Posterior cingulate gyrus (tissue), 11 donors: ENCODE results near the gene PPP2R2C.
A peak's percentile ranks its signal among the peaks of the same experiment; 100 is the strongest.

ENCODE experiments used
- DNase-seq, 10 donors: peaks; one replicate each; pipeline versions ENCODE4 v3.0.0 to v3.0.0-alpha.2; 2020 to 2021; ENCODE audit warnings: mixed read lengths in 3 of 10
- intact Hi-C: fragments of 100-400 bp; cut with DNase I; formaldehyde crosslinking; loops from one replicate; pipeline ENCODE4 v1.15.1; 2023

PPP2R2C gene

DNA sequence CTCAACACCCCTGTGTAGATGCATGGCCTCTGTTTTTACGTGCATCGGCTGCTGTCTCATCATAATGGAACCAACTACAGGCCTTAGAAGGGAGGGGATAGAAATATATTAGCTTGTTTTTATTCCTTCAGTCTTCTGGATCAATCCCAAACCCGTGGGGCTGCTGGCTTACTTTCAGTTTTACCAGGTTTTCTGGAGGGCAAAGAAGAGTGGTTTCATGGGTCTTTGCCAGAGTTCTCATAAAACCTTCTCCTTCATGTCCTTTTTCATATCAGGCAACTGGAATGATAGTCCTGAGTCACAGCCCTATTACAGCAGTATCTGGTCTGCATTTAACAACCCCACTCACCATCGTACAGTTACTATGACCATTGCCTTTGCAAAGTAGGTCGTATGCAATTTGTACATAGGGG, 34.6 kb downstream of the PPP2R2C start:
- intact Hi-C loops = no loop called here
- no peak for DNase-seq

GRCh38 chr4:6435010-6435409, 37.4 kb downstream of the PPP2R2C start:
- DNase-seq = no peak
- intact Hi-C loops = no loop called here

GRCh38 chr4:6430927-6431326, 41.5 kb downstream of the PPP2R2C start:
- peak in 3 of 10 donors; percentile 29 to 67 (median 63) for DNase-seq
- intact Hi-C loops = no loop called here

DNA sequence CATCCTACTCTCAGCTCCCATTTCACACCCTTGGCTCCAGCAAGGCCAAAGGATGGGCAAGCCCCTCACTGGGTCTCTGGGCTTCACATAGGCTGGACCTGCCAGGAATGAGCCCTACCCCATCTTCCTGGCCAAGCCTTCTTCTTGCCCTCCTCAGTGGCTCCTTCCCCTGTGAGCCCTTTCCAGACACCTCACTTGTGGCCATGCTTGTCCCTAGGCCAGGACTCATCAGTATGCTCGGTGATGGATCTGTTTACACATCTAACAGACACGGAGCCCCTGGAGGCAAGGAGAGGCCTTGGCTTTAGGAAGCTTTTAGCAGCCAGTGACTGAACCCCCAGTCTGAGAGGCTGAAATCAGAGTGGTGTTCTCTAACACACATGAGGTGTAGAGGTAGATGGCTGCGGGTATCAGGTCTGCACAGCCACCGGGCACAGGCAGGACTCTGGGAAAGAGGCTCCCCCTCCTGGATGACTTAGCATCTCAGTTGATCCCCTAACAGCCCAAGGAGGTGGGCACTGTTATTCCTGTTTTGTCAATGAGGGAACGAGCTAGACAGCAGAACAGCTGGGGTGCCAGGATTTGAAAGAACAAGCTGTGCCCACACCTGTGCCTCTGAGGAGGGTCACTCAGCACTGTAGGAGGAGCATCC, 44.8 kb downstream of the PPP2R2C start:
- peak in 3 of 10 donors; percentile 71 to 89 (median 82) for DNase-seq
- intact Hi-C loops = no loop called here

- intact Hi-C loops = no loop called here
These were observed 45.6 kb downstream of the PPP2R2C start for GRCh38 chr4:6426571-6427438.

DNA sequence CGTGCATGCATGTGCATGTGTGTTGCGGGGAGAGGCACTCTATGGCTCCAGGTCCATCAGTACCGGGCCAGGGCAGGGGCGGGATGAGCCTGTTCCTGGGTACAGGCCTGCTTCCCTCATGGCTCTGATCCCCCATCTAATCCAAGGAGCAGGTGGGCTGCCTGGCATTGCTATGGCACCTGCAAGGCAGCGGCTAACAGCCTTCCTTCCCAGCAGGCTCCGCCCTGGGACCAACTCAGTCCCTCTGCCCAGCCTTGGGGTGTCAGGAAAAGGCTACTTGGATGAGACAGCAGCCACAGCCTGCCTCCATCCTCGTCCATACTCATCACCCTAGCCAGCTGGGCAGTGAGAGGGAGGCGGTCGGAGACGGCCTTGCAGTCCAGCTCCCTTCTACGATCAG, 46.5 kb downstream of the PPP2R2C start:
- intact Hi-C loops = no loop called here
- peak in 2 of 10 donors; percentile 79 to 82 for DNase-seq

More at GRCh38 chr4:6426571-6427438, 45.6 kb downstream of the PPP2R2C start:
- DNase-seq = peak in 3 of 10 donors; percentile 54 to 85 (median 65)

DNA sequence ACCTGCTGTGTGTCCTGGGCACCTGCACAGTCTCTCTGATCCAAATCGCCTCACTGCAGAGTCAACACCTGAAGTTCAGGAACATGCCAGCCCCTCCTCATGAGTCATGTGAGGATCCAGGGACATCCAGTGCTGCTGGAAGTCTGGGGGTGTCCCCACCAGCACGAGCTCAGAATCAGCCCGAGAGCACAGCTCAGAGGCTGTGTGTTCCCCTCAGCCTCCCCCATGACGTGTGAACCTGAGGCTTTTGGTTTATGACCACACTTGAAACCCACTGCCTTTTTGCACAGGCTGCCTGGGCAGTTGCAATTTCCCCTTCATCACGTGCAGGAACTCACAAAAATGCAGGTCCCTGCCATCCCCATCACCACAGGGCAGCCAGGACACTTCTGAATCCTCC, 47.1 kb downstream of the PPP2R2C start:
- intact Hi-C loops = no loop called here
- DNase-seq = peak in 2 of 10 donors; percentile 63 to 73

DNA sequence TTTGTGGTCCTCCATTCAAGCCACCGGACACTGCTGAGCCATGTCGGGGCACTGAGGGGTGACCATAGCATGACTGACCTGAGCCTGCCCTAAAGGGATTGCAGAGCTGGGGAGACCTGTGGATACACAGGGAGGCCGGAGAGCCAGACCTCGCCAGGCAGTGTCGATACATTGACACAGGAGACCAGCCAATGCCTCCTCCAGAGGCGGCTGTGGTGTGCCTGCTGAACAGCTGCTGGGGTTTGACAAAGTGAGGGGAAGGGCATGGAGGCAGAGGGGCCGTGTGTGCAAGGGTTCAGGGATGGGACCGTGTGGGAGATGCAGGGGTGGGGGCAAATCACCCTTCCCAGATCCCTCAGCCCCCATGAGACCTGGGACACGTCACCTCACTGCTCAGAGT, 48.0 kb downstream of the PPP2R2C start:
- intact Hi-C loops = no loop called here
- DNase-seq = peak in 1 of 10 donors; percentile 65

DNA sequence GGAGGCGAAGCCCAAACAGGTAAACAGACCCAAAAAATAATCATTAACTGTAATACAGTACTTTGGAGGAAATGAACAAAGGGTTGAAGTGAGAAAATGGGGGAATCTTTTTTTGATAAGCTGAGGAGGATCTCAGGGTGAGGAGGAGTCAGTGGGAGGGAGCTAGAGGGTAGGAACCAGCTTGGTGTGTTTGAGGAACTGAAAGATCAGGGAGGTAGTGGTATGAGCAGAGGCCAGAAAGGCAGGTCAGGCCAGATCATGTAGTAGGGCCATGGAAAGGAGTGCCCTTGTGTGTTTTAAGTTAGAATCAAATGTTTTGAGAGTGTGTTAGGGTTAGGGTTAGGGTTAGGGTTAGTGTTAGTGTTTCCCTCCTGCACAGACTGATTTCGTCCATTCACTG, 48.8 kb downstream of the PPP2R2C start:
- intact Hi-C loops = no loop called here
- DNase-seq = no peak

DNA sequence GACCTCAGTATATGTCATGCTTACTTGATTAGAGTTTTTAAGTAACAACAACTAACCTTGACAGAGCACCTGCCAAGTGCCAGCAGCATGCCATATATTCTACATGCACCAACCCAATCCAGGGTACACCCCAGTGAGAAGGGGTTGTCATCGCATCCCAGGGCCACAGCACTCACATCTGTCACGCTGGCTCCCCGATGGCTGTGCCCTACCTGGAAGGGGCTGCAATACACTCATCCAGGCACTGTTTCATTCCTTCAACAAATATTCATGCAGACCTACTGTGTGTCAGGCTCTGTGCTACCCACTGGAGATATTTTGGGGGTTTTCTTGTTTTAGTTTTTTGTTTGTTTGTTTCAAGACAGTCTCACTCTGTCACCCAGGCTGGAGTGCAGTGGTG, 49.5 kb downstream of the PPP2R2C start:
- intact Hi-C loops = no loop called here
- DNase-seq = peak in 1 of 10 donors; percentile 29

GRCh38 chr4:6422105-6422504, 50.3 kb downstream of the PPP2R2C start:
- DNase-seq = no peak
- intact Hi-C loops = no loop called here

DNA sequence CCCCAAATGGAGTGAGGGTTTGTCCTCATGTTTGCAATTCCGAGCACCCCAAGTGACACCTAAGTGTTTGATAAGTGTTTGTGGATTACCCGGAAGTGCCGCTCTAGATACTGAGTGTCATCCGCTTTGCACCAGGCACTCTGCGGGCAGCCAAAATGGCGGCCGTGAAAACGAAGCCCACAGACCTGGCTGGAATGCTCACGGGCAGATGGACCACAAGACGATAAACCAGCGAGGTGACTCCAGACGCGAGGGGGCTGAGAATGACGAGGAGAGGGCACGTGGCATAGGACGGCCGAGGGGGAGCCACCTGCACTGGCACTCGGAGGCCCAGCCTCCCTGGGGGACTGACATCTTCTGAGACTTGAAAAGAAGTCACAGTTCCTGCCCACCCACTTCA, 51.0 kb downstream of the PPP2R2C start:
- intact Hi-C loops = no loop called here
- peak in 1 of 10 donors; percentile 66 for DNase-seq

DNA sequence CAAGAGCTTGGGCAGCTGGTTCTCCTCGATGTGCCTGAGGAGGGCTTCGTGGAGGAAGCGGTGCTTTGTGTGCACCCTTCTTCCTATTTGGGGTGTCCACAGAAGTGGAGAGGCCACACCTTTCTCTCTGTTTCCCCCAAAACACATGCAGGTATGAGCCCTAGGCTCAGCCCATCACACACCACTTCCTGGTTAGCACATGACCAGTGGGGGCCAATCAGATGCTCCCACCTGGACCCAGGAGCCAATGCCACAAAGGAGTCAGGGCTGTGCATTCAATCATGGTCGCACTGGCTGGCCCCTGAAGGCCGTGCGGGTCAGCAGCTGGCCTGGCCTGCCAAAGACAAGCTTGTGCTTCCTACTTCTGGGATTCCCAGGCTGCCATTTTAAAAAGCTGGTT, 51.4 kb downstream of the PPP2R2C start:
- intact Hi-C loops = no loop called here
- DNase-seq = peak in 1 of 10 donors; percentile 52

DNA sequence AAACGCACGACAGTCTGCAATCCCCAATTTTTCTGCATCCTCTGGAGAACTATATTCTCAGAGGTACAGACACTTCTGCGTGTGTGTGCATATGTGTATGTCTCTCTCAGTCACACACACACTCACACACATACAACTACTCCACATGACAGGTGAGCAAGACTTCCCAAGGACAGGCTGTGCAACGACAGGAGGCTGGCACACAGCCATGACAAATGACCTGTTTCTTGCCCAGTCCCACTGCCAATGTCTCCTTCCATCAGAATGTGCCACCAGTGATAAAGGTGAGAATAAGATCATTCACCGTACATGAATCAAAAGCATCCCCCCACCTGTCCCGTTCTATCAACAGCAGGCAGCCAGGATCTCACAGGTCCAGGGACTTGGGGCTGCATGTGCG, 52.4 kb downstream of the PPP2R2C start:
- intact Hi-C loops = no loop called here
- DNase-seq = peak in 1 of 10 donors; percentile 53

GRCh38 chr4:6419452-6420028, 52.9 kb downstream of the PPP2R2C start:
- peak in 7 of 10 donors; percentile 48 to 93 (median 62) for DNase-seq
- intact Hi-C loops = no loop called here

DNA sequence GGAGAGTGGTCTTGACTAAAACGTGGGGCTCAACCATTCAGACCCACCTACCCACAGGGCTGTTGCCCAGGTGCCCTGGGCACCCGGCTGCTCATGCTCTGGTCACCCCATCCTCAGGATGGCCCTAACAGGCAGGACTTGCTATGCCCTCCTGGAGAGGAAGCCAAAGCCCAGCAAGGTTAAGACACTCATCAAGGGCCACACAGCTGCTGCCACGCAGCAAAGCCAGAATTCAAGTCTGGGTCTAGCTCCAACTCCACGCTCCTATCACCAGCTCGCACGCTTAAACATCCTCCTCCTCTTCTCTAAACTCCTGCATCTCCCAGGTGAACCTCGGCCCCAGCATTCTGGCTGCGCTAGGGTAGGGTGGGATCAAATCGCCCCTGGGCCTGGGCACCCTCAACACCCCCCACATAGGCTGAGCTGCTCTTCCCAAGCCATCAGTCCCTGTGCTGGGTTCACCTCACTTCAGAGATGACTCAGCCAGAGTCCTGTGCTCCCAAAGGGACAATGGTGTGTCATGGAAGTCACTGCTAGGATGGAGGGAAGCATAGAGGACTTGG, 54.1 kb downstream of the PPP2R2C start:
- intact Hi-C loops = no loop called here
- peak in 1 of 10 donors; percentile 43 for DNase-seq

DNA sequence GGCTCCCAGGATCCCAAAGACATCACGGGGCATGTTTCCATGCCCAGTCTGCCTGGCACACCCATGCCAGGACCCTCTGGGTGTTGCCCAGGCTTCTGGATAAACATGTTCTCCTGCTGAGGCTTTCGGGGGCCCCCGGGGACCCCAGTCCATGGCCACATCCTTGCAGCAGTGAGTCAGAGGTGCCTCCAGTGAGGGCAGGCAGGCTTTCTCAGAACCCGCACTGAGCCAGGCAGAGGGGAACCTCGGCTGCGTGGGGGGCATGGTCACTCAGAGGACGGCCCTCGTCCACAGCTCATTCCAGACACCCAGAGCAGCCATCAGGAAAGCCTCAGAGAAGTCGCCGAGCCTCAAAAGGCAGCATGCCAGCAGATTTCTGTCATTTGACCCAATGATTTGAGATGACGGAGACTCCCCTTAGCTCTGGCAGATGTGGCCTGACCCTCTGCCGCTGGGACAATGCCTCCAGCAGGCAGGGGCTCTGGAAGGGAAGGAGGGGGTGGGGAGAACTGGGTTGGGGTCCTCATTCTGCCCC, 54.8 kb downstream of the PPP2R2C start:
- peak in 1 of 10 donors; percentile 50 for DNase-seq
- intact Hi-C loops = no loop called here

DNA sequence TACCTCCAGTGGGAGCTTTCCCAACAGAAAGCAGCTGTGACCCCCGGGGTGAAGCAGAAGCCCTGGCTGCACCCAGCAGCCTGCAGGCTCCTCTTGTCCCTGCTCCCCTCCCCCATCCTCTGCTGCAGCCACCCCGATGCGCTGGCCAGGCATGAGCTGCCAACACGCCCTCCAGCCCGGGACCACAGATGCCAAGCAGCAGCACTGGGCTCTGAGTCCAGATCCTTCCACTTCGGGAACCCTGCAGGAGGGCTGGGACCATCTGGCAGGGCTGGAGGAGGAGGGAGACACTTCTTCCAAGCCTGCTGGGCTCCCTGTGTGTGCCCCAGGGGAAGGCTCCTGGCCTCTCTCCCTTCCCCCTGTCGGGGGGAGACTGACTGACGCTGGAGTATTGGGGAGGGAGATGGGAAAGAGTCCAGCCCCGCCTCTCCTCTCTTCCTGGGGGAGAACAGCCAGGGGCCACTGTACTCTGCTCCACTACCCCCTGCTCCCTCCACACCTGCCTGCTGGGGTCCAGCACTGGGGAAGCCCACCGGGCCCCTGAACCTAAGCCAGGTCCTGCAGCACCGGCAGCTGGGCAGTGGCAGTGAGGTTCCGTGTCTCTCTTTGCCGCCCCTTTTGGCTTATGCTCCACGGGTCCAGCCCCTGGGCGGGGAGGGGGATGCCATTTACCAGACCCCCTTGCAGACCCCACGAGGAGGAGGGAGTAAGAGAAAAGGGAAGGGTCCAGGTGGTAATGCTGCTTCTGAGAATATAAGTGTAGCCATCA, 55.7 kb downstream of the PPP2R2C start:
- intact Hi-C loops = no loop called here
- peak; percentile 46 to 95 (median 62) for DNase-seq

DNA sequence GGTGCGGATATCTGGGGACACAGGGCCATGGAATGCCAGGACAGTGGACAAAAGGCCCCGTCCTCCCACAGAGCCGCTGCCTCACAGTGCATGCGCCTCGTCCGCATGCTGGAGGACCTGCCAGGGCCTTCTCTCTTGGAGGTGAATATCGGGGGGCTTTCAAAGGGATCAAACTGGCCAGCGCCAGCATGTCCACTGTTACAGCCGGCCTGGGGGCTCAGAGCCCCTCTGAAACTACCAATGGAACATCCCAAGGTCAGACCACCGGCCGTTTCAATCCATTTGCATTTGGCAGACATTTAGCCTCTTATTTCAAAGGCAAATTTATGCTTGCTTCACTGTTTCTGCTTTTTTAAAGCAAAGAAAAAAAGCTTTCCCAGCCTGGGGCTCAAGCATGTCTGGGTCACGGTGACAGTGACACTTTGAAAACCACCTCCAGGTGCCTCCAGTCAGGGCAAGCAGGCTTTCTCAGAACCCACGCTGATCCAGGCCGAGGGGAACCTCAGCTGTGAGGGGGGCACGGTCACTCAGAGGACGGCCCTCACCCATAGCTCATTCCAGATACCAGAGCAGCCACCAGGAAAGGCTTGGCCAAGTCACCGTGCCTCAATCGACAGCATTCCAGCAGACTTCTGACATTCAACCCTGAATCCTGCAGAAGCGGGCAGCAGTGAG, 57.2 kb downstream of the PPP2R2C start:
- DNase-seq = peak in 1 of 10 donors; percentile 79
- intact Hi-C loops = no loop called here
